Hepatocyte (in vitro differentiated cells): ENCODE data around the gene TTLL10. TPM values are rescaled to one million over a fixed set of nuclear protein-coding genes. Genes with fewer than 3 reads are reported as not detected.

ENCODE experiments used
- DNase-seq: peaks from one replicate; pipeline ENCODE4 v3.0.0-alpha.2; 2016; ENCODE audit warnings: low spot score
- H2AFZ ChIP-seq: fragments of 200-600 bp; sonication (generic); 2 replicates; pipeline ENCODE4 v1.6.0; 2016; ENCODE audit warnings: antibody characterized with exemption, mild to moderate bottlenecking
- H3K27ac ChIP-seq: fragments of 200-600 bp; sonication (generic); 2 replicates; pipeline ENCODE4 v1.5.1; 2016; ENCODE audit warnings: mild to moderate bottlenecking
- H3K27me3 ChIP-seq: fragments of 200-600 bp; sonication (generic); 2 replicates; pipeline ENCODE4 v1.6.1; 2016
- H3K36me3 ChIP-seq: fragments of 200-600 bp; sonication (generic); replicated peaks from 2 replicates; pipeline ENCODE4 v1.5.1; 2016; ENCODE audit warnings: low read depth; ENCODE audit not compliant: insufficient read depth
- H3K4me1 ChIP-seq: fragments of 200-600 bp; sonication (generic); 2 replicates; pipeline ENCODE4 v1.5.1; 2016; ENCODE audit warnings: mild to moderate bottlenecking, moderate library complexity; ENCODE audit not compliant: insufficient read depth
- H3K4me2 ChIP-seq: fragments of 200-600 bp; sonication (generic); 2 replicates; pipeline ENCODE4 v1.6.0; 2016
- H3K4me3 ChIP-seq: fragments of 200-600 bp; sonication (generic); 2 replicates; pipeline ENCODE4 v1.5.1; 2016; ENCODE audit warnings: mild to moderate bottlenecking
- H3K79me2 ChIP-seq: fragments of 200-600 bp; sonication (generic); 2 replicates; pipeline ENCODE4 v1.6.0; 2017; ENCODE audit warnings: mild to moderate bottlenecking
- H3K9me2 ChIP-seq: fragments of 200-600 bp; sonication (generic); replicated peaks from 2 replicates; pipeline ENCODE4 v1.6.0; 2017; ENCODE audit warnings: mild to moderate bottlenecking; ENCODE audit not compliant: insufficient read depth
- H3K9me3 ChIP-seq: fragments of 200-600 bp; sonication (generic); 2 replicates; pipeline ENCODE4 v1.5.1; 2016; ENCODE audit warnings: low read depth, mild to moderate bottlenecking
- H4K20me1 ChIP-seq: fragments of 200-600 bp; sonication (generic); 2 replicates; pipeline ENCODE4 v1.6.0; 2016; ENCODE audit warnings: mild to moderate bottlenecking; ENCODE audit not compliant: insufficient read depth, poor library complexity, severe bottlenecking
- CTCF ChIP-seq: fragments of 200-600 bp; sonication (generic); IDR thresholded peaks from 2 replicates; pipeline ENCODE4 v1.5.1; 2016; ENCODE audit warnings: antibody characterized with exemption, mild to moderate bottlenecking; ENCODE audit not compliant: poor library complexity
- EZH2 ChIP-seq: fragments of 200-600 bp; sonication (generic); IDR thresholded peaks from 2 replicates; pipeline ENCODE4 v1.6.1; 2016; ENCODE audit warnings: antibody characterized with exemption, mild to moderate bottlenecking, borderline replicate concordance
- EZH2phosphoT487 ChIP-seq: fragments of 200-600 bp; sonication (generic); IDR thresholded peaks from one replicate; pipeline ENCODE4 v1.6.1; 2018; ENCODE audit warnings: antibody characterized with exemption, mild to moderate bottlenecking, low read depth, moderate library complexity; ENCODE audit not compliant: unreplicated experiment, severe bottlenecking
- WGBS: methylation state at CpG from one replicate; pipeline ENCODE4 v1.1.6; 2016; ENCODE audit warnings: low lambda C conversion rate; ENCODE audit errors: missing lambda C conversion rate; 5-methylcytosine and 5-hydroxymethylcytosine counted together
- polyA plus RNA-seq: library from polyadenylated mRNA; unstranded; fragments of >200 nt; fragmentation: Nextera tagmentation; extraction: Ambion mirVana; gene quantifications from 2 replicates; pipeline ENCODE4 v1.2.1, GENCODE V29; 2016
- total RNA-seq: library from RNA; depleted of rRNA; stranded (reverse); fragments of >200 nt; gene quantifications from 2 replicates; pipeline ENCODE4 v1.2.3, GENCODE V29; 2014

The TTLL10 gene
- total and polyA plus RNA-seq, 2 experiments from 2014 or later, result 0.69 TPM; not detected in 1

- no peaks in the 10 kb centered on the region for H3K27me3 ChIP-seq
- TF ChIP-seq CTCF (no peak), EZH2phosphoT487 (no peak), EZH2 (no peak)
- H3K4me3 ChIP-seq, result no peak overlapping the region
- no peaks in the 10 kb centered on the region for H3K9me2 ChIP-seq
- WGBS, result 97% methylated on average over 19 of the region's 19 CpGs
- H3K4me1 ChIP-seq, result peaks cover 50% of the 10 kb centered on the region
- peak overlapping the region; percentile 96 for H3K27ac ChIP-seq
- H3K36me3 ChIP-seq, result no peaks in the 10 kb centered on the region
- no peak for DNase-seq
- H3K9me3 ChIP-seq, result no peaks in the 10 kb centered on the region
- no peak overlapping the region for H2AFZ ChIP-seq
- peak overlapping the region; percentile 76 for H3K4me2 ChIP-seq
- no peaks in the 10 kb centered on the region for H4K20me1 ChIP-seq
- peaks cover 26% of the 10 kb centered on the region for H3K79me2 ChIP-seq
Observed at GRCh38 chr1:1129381-1129821, 44.3 kb upstream of the TTLL10 start.

- 70% methylated on average over 41 of the region's 43 CpGs for WGBS
- Histone ChIP-seq H3K9me2 (no peaks in the 10 kb centered on the region), H2AFZ (no peak overlapping the region), H3K36me3 (no peaks in the 10 kb centered on the region), H3K4me2 (peak overlapping the region; percentile 76), H3K9me3 (no peaks in the 10 kb centered on the region), H3K4me1 (peaks cover 40% of the 10 kb centered on the region), H3K27ac (peak overlapping the region; percentile 75), H3K79me2 (peaks cover 26% of the 10 kb centered on the region), H3K4me3 (no peak overlapping the region), H4K20me1 (no peaks in the 10 kb centered on the region), H3K27me3 (no peaks in the 10 kb centered on the region)
- DNase-seq, result peak; percentile 77
- TF ChIP-seq CTCF (no peak), EZH2phosphoT487 (no peak), EZH2 (no peak)
Observed at GRCh38 chr1:1130206-1131120, 43.2 kb upstream of the TTLL10 start.

DNA sequence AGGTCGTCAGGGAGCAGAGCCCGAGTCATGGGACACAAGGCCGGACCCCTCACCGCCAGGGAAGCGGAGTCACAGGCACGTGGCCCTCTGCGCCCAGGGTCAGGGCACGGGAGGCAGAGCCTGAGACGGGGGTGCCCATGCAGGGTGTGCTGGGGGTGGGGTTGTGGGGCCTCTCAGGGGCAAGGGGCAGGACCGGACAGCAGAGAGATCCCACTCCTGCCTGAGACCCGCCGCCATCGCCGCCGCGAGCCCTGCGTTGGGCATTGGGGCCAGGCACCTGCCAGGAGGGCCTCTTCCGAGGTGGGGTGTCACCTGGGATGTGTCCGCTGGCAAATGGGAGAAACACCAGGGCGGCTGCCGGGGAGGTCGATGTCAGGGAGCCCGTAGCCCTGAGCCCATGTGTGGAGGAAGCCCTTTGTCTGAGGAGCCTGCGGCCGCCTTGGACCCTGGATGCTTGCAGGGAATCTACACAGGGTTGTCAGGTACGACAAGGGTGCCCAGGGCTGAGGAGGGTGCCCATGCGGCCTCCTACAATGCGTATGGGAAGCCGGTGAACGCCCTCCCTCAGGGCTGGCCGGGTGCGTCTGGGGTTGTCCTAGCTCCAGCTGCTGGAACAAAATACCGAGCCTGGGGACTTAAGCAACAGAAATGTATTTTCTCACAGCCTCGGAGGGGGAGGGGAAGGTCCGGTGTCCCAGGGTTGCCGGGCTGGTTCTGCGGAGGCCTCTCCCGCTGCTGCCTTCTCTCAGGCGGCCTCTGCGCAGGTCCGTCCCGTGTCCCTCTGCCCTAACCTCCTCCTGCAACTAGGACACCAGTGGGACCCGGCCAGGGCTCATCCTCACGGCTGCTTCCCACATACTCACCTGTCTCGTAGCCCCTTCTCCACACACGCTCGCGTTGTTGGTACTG lies 41.4 kb upstream of the TTLL10 start:
- Histone ChIP-seq H3K4me2 (no peak overlapping the region), H2AFZ (no peak overlapping the region), H3K4me3 (no peak overlapping the region), H3K9me2 (no peaks in the 10 kb centered on the region), H3K27ac (no peak overlapping the region), H3K79me2 (peaks cover 26% of the 10 kb centered on the region), H3K9me3 (no peaks in the 10 kb centered on the region), H3K4me1 (peaks cover 45% of the 10 kb centered on the region), H3K27me3 (no peaks in the 10 kb centered on the region), H4K20me1 (no peaks in the 10 kb centered on the region), H3K36me3 (no peaks in the 10 kb centered on the region)
- 89% methylated on average over 41 of the region's 48 CpGs for WGBS
- TF ChIP-seq CTCF, result no peak
- no peak for TF ChIP-seq EZH2phosphoT487
- no peak for TF ChIP-seq EZH2
- peak; percentile 52 for DNase-seq
